DND-41 (cell line): Measurements from ENCODE around the gene KCNMA1.

Experiments used
- ATAC-seq: fragments of 200-7000 bp; cut with Tn5 transposase; 3 replicates; pipeline ENCODE4 v1.9.1; 2021; ENCODE audit warnings: low read depth; ENCODE audit not compliant: insufficient read depth
- DNase-seq: peaks from one replicate; pipeline ENCODE4 v3.0.0-alpha.2; 2020
- H2AFZ ChIP-seq: 2 replicates; pipeline ENCODE4 v1.6.0; 2012; ENCODE audit warnings: low read depth, low read length
- H3K27ac ChIP-seq: 2 replicates; pipeline ENCODE4 v1.5.1; 2012; ENCODE audit warnings: low read length, inconsistent platforms
- H3K27me3 ChIP-seq: fragments of 200-600 bp; sonication (generic); 2 replicates; pipeline ENCODE4 v1.6.0; 2012; ENCODE audit warnings: low read length, mild to moderate bottlenecking, inconsistent platforms; ENCODE audit not compliant: insufficient read depth, poor library complexity
- H3K36me3 ChIP-seq: 2 replicates; pipeline ENCODE4 v1.5.1; 2012; ENCODE audit warnings: low read length, inconsistent platforms; ENCODE audit not compliant: insufficient read depth
- H3K4me1 ChIP-seq: 2 replicates; pipeline ENCODE4 v1.5.1; 2012; ENCODE audit warnings: mild to moderate bottlenecking, low read length; ENCODE audit not compliant: insufficient read depth
- H3K4me2 ChIP-seq: 2 replicates; pipeline ENCODE4 v1.6.0; 2012; ENCODE audit warnings: mild to moderate bottlenecking, moderate library complexity, low read length, inconsistent platforms; ENCODE audit not compliant: insufficient read depth
- H3K4me3 ChIP-seq, 2 experiments: fragments of 200-600 bp in 1 of 2; shearing (Covaris generic) in 1 of 2; 2 replicates each; pipeline ENCODE4 v1.5.1; 2012 to 2016; ENCODE audit warnings: inconsistent platforms in 2 of 2, low read length in 2 of 2, mild to moderate bottlenecking in 2 of 2, low read depth in 1 of 2, moderate library complexity in 1 of 2
- H3K79me2 ChIP-seq: 2 replicates; pipeline ENCODE4 v1.6.0; 2012; ENCODE audit warnings: low read length, inconsistent platforms; ENCODE audit not compliant: insufficient read depth
- H3K9ac ChIP-seq: 2 replicates; pipeline ENCODE4 v1.6.0; 2012; ENCODE audit warnings: low read depth, mild to moderate bottlenecking, inconsistent platforms, low read length, moderate library complexity
- H3K9me3 ChIP-seq: 2 replicates; pipeline ENCODE4 v1.5.1; 2012; ENCODE audit warnings: low read length, moderate library complexity, mild to moderate bottlenecking, inconsistent platforms; ENCODE audit not compliant: insufficient read depth, severe bottlenecking
- H4K20me1 ChIP-seq: 2 replicates; pipeline ENCODE4 v1.6.0; 2012; ENCODE audit warnings: low read length; ENCODE audit not compliant: insufficient read depth
- EZH2 ChIP-seq: IDR thresholded peaks from 3 replicates; pipeline ENCODE4 v1.6.1; 2012; ENCODE audit warnings: borderline replicate concordance, low read depth, mild to moderate bottlenecking, moderate library complexity, low read length, inconsistent platforms; ENCODE audit not compliant: severe bottlenecking
- TF ChIP-seq, protein P1 (sequence below): IDR thresholded peaks from 2 replicates; pipeline ENCODE4 v1.5.1; 2012; ENCODE audit warnings: borderline replicate concordance, low read length, moderate library complexity, mild to moderate bottlenecking; ENCODE audit not compliant: poor library complexity, severe bottlenecking; ENCODE audit errors: extremely low read depth

Gene KCNMA1

DNA sequence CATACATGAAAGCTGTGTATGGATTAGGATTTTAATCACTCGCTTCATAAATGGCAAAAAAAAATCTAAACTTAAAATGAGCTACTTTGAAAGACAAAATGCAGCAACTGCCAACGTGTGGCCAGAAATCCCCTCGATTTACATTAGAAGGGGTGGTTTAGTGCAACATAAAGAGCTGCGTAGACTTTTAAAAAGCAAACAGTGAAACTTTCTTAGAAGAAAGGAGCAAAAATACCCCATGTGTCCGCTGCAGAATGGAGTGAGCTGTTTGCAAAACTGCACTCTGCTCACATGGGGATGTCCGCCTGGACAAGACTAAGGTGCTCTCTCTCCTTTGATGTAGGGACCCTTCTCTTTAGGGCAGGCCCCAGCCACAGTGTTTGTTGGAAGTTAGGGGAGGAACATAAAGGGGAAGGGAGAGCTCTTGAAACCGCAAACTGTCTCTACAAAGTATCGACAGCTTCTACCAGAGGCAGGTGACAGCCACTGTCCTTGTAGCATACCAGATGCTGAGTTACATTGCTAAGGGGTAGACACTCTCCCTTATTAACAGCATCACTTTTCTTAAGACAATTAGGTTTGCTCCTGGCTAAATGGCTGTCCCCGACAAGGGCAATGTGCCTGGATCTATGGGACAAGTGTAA lies 528.1 kb downstream of the KCNMA1 start:
- Histone ChIP-seq H3K4me1 (no peaks in the 10 kb centered on the region), H4K20me1 (no peaks in the 10 kb centered on the region), H3K4me3 (no peak overlapping the region), H3K27me3 (peaks cover 5% of the 10 kb centered on the region), H3K9me3 (no peaks in the 10 kb centered on the region), H3K9ac (no peak overlapping the region), H3K36me3 (no peaks in the 10 kb centered on the region), H3K27ac (no peak overlapping the region), H3K4me2 (no peak overlapping the region), H2AFZ (no peak overlapping the region), H3K79me2 (no peaks in the 10 kb centered on the region)
- TF ChIP-seq, protein P1, sequence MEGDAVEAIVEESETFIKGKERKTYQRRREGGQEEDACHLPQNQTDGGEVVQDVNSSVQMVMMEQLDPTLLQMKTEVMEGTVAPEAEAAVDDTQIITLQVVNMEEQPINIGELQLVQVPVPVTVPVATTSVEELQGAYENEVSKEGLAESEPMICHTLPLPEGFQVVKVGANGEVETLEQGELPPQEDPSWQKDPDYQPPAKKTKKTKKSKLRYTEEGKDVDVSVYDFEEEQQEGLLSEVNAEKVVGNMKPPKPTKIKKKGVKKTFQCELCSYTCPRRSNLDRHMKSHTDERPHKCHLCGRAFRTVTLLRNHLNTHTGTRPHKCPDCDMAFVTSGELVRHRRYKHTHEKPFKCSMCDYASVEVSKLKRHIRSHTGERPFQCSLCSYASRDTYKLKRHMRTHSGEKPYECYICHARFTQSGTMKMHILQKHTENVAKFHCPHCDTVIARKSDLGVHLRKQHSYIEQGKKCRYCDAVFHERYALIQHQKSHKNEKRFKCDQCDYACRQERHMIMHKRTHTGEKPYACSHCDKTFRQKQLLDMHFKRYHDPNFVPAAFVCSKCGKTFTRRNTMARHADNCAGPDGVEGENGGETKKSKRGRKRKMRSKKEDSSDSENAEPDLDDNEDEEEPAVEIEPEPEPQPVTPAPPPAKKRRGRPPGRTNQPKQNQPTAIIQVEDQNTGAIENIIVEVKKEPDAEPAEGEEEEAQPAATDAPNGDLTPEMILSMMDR: no peak
- TF ChIP-seq EZH2: no peak
- DNase-seq (no peak), ATAC-seq (no peak)

DNA sequence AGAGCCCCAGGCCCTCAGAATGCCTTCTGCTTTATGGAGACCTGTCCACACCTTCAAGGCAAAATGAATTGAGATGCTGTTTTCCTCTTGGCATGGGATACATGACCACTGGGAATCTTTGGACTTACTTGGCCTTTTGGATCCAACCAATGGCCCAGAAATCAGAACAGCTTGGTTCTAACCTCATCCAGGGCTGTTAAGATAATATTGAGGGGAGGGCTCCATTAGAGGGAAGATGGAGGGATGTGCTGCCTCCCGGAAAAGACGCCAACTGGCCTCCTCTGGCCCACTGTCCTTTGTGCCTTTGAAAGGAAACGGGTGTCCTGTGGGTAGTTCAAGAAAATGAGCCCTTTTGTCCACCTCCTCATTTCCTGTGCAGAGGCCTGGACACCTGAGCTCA lies 530.9 kb downstream of the KCNMA1 start:
- no peak for DNase-seq
- no peak overlapping the region for H3K4me3 ChIP-seq
- H3K36me3 ChIP-seq: no peaks in the 10 kb centered on the region
- H3K4me2 ChIP-seq: no peak overlapping the region
- no peaks in the 10 kb centered on the region for H3K9me3 ChIP-seq
- H2AFZ ChIP-seq: no peak overlapping the region
- no peak for TF ChIP-seq EZH2
- TF ChIP-seq, protein P1: no peak
- no peaks in the 10 kb centered on the region for H3K4me1 ChIP-seq
- H3K27ac ChIP-seq: no peak overlapping the region
- H4K20me1 ChIP-seq: no peaks in the 10 kb centered on the region
- ATAC-seq: no peak
- no peaks in the 10 kb centered on the region for H3K27me3 ChIP-seq
- H3K79me2 ChIP-seq: no peaks in the 10 kb centered on the region
- H3K9ac ChIP-seq: no peak overlapping the region

DNA sequence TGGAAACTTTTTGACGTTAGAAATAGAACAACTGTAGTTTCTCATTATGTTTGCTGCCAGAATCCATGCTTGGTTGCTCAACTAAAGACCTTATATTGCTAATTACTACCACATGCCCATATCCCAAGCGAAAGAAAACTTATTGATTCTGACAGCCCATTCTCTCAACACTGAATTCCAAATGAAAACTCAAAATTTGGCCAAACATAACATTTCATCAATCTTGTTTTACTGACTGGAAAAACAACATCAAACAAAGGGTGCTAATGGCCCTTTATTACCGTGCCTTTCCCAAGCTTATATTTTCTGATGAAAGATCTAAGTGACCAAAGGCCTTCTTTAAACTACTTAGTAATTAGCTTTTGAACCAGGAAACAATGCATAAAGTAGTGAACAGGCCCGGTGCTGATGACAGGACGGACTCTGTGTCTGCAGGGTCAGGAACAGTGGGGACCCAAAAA lies 531.8 kb downstream of the KCNMA1 start:
- Histone ChIP-seq H3K4me3 (no peak overlapping the region), H3K27me3 (no peaks in the 10 kb centered on the region), H2AFZ (no peak overlapping the region), H3K4me1 (no peaks in the 10 kb centered on the region), H3K27ac (no peak overlapping the region), H3K9me3 (no peaks in the 10 kb centered on the region), H3K4me2 (no peak overlapping the region), H3K36me3 (no peaks in the 10 kb centered on the region), H4K20me1 (no peaks in the 10 kb centered on the region), H3K79me2 (no peaks in the 10 kb centered on the region), H3K9ac (no peak overlapping the region)
- DNase-seq: no peak
- ATAC-seq: no peak
- TF ChIP-seq, protein P1: no peak
- no peak for TF ChIP-seq EZH2
